HepG2 (cell line): ENCODE data around the gene BAHD1. TPM values are rescaled to one million over a fixed set of nuclear protein-coding genes. Genes with fewer than 3 reads are reported as not detected.
A peak's percentile ranks its signal among the peaks of the same experiment; 100 is the strongest.

Experiments used
- ATAC-seq: fragments of 200-7000 bp; cut with Tn5 transposase; 3 replicates; pipeline ENCODE4 v1.9.1; 2020; ENCODE audit warnings: mild to moderate bottlenecking, moderate library complexity
- BruUV-seq: library from RNA; stranded (reverse); fragments of 400-500 nt; replicated peaks from 2 replicates; lab custom pipeline; 2021; lab: Mats Ljungman, UMichigan
- CTCF ChIA-PET: fragments of 300-600 bp; formaldehyde crosslinking; extraction: SDS; loops from one replicate; lab custom pipeline; 2021; ENCODE audit warnings: low total read pairs, inconsistent platforms, low intra/inter-chr PET ratio; lab: Yijun Ruan, JAX
- POLR2A ChIA-PET: fragments of 350-600 bp; sonication (Branson Sonifier 250); formaldehyde crosslinking; loops from one replicate; lab custom pipeline; 2020; ENCODE audit warnings: antibody characterized with exemption, inconsistent platforms; lab: Yijun Ruan, JAX
- DNase-seq: peaks from one replicate; pipeline ENCODE4 v3.0.0-alpha.2; 2015; ENCODE audit warnings: low spot score
- FAIRE-seq: peaks from 3 replicates; lab custom pipeline; 2011; peaks lifted over from hg19 to GRCh38; lab: Jason Lieb, UNC
- H2AFZ ChIP-seq: one replicate; pipeline ENCODE4 v1.6.1; 2011; ENCODE audit warnings: low read length, inconsistent platforms
- H3K27ac ChIP-seq: fragments of 300-600 bp; 3 replicates; pipeline ENCODE4 v1.8.0; 2011; ENCODE audit warnings: mixed run types, mild to moderate bottlenecking, mixed read lengths, low read length, inconsistent platforms; ENCODE audit not compliant: insufficient read depth; ENCODE audit errors: extremely low read length
- H3K27me3 ChIP-seq, 2 experiments: fragments of 200-600 bp in 1 of 2; 2 replicates in 1 of 2; 3 replicates in 1 of 2; pipeline versions ENCODE4 v1.6.0 to v1.8.0; 2011; ENCODE audit warnings: low read length in 2 of 2, mild to moderate bottlenecking in 2 of 2, moderate library complexity in 2 of 2, inconsistent platforms in 1 of 2; ENCODE audit not compliant: insufficient read depth in 2 of 2, control insufficient read depth in 1 of 2
- H3K36me3 ChIP-seq, 2 experiments: fragments of 200-600 bp in 1 of 2; replicated peaks in 1 of 2; 2 replicates in 1 of 2; 3 replicates in 1 of 2; pipeline versions ENCODE4 v1.5.1 to v1.8.0; 2011; ENCODE audit warnings: low read length in 2 of 2, inconsistent platforms in 1 of 2; ENCODE audit not compliant: insufficient read depth in 2 of 2, control insufficient read depth in 1 of 2
- H3K4me1 ChIP-seq: 2 replicates; pipeline ENCODE4 v1.5.1; 2012; ENCODE audit warnings: low read length, inconsistent platforms; ENCODE audit not compliant: insufficient read depth
- H3K4me2 ChIP-seq: 2 replicates; pipeline ENCODE4 v1.6.0; 2011; ENCODE audit warnings: low read depth, low read length, inconsistent platforms
- H3K4me3 ChIP-seq, 3 experiments: fragments of 200-600 bp in 1 of 3; sonication (generic), shearing (Covaris generic) in 1 of 3; replicated peaks in 1 of 3; 2 replicates each; pipeline ENCODE4 v1.5.1; 2011 to 2016; ENCODE audit warnings: low read length in 3 of 3, inconsistent platforms in 2 of 3, low read depth in 2 of 3, mild to moderate bottlenecking in 2 of 3, control low read depth in 1 of 3, mixed read lengths in 1 of 3; ENCODE audit not compliant: insufficient read depth in 1 of 3
- H3K79me2 ChIP-seq: one replicate; pipeline ENCODE4 v1.6.1; 2011; ENCODE audit warnings: low read length, inconsistent platforms; ENCODE audit not compliant: insufficient read depth
- H3K9ac ChIP-seq: 2 replicates; pipeline ENCODE4 v1.6.0; 2011; ENCODE audit warnings: mild to moderate bottlenecking, low read depth, low read length, inconsistent platforms; ENCODE audit not compliant: insufficient read depth
- H3K9me3 ChIP-seq: 2 replicates; pipeline ENCODE4 v1.5.1; 2012; ENCODE audit warnings: mild to moderate bottlenecking, low read length
- H4K20me1 ChIP-seq: 2 replicates; pipeline ENCODE4 v1.6.0; 2011; ENCODE audit warnings: inconsistent platforms, mild to moderate bottlenecking, low read length, moderate library complexity; ENCODE audit not compliant: insufficient read depth
- EZH2 ChIP-seq: conservative IDR thresholded peaks from 2 replicates; pipeline ENCODE4 v1.6.1; 2012; ENCODE audit warnings: mild to moderate bottlenecking, low read depth, low read length, moderate library complexity
- KLF6 ChIP-seq: IDR thresholded peaks from 2 replicates; pipeline ENCODE4 v1.8.0; 2016; ENCODE audit warnings: missing biosample characterization, missing genetic modification reagents
- NFKB2 ChIP-seq: sonication (generic); formaldehyde crosslinking; IDR thresholded peaks from 2 replicates; pipeline ENCODE4 v1.4.0; 2020; ENCODE audit warnings: missing genetic modification reagents, borderline replicate concordance
- ZNF501 ChIP-seq: sonication (generic); formaldehyde crosslinking; IDR thresholded peaks from 2 replicates; pipeline ENCODE4 v1.5.1; 2020; ENCODE audit warnings: mild to moderate bottlenecking, moderate library complexity, missing genetic modification reagents
- ZNF782 ChIP-seq: sonication (generic); formaldehyde crosslinking; IDR thresholded peaks from 2 replicates; pipeline ENCODE4 v1.4.0; 2020; ENCODE audit warnings: missing genetic modification reagents, mild to moderate bottlenecking, borderline replicate concordance
- WGBS: methylation state at CpG from one replicate; pipeline ENCODE4 v1.1.6; 2017; ENCODE audit warnings: low lambda C conversion rate; 5-methylcytosine and 5-hydroxymethylcytosine counted together
- in situ Hi-C: cut with HindIII; loops from 2 replicates; pipeline ENCODE4 v1.10.0; 2017; ENCODE audit warnings: low pct_unique_long_range_greater_than_20kb; ENCODE audit not compliant: extremely low pct_ligation_motif_present
- intact Hi-C: fragments of 100-400 bp; cut with micrococcal nuclease; formaldehyde crosslinking; loops from one replicate; pipeline ENCODE4 v1.10.0; 2022; ENCODE audit not compliant: unreplicated experiment
- polyA plus RNA-seq, 8 experiments: library from polyadenylated mRNA; depleted of rRNA in 3 of 8; stranded (reverse) in 7 of 8; unstranded in 1 of 8; fragments of >200 nt; fragmentation: Illumina TruSeq in 4 of 8; extraction: Trizol in 4 of 8; gene quantifications; 2 replicates each; pipeline versions ENCODE4 v1.2.1 to v1.2.3, GENCODE V29; 2011 to 2016; ENCODE audit warnings: low read depth in 4 of 8, missing spikeins in 1 of 8, mixed read lengths in 1 of 8; ENCODE audit not compliant: insufficient read depth in 1 of 8
- total RNA-seq, 5 experiments: library from RNA; depleted of rRNA; stranded (reverse); fragments of >200 nt; fragmentation: Illumina TruSeq; extraction: Trizol; gene quantifications; 2 replicates each; pipeline ENCODE4 v1.2.3, GENCODE V29; 2016; ENCODE audit warnings: low read depth in 1 of 5

Gene BAHD1
- total and polyA plus RNA-seq, 2 of the 13 experiments (the other 11 are each of a cell fraction or from before 2014, with no cell fraction given), result 3.3 to 8.7 TPM

GRCh38 chr15:40437752-40438687, 2.7 kb upstream of the BAHD1 start:
- Histone ChIP-seq H3K4me3 (no peak overlapping the region), H3K27me3 (peaks cover 5 to 54% of the 10 kb centered on the region in 2 experiments; a peak in 4 of 5 replicates), H3K4me1 (peaks cover 65% of the 10 kb centered on the region), H4K20me1 (peaks cover 6% of the 10 kb centered on the region; the same call in 1 of the 2 replicates), H2AFZ (no peak overlapping the region), H3K9me3 (no peaks in the 10 kb centered on the region), H3K4me2 (peak overlapping the region; percentile 96; the same call in 1 of the 2 replicates), H3K79me2 (peaks cover 9% of the 10 kb centered on the region), H3K9ac (no peak overlapping the region), H3K36me3 (no peaks in the 10 kb centered on the region), H3K27ac (no peak overlapping the region)
- in situ Hi-C loops (no loop called here), intact Hi-C loops (no loop called here)
- TF ChIP-seq KLF6 (CRISPR knock-in tag) (no peak), ZNF501 (no peak), NFKB2 (CRISPR knock-in tag) (no peak), EZH2 (0 out of 2 replicates have a peak, but pooled peaks have one; percentile 30)
- CTCF ChIA-PET, result interaction anchor here (1.2 kb wide), 1 partner anchor 163 kb away, joined by 3 read pairs; no protein-coding TSS in a partner anchor
- no TSS peak for BruUV-seq
- ATAC-seq (no peak), DNase-seq (no peak), FAIRE-seq (no peak)
- WGBS, result 20% methylated on average over 17 of the region's 21 CpGs
- POLR2A ChIA-PET, result interaction anchor here (2.7 kb wide), 1 partner anchor 33 kb away, joined by 15 read pairs; the partner anchor contains the start of gene IVD

- Histone ChIP-seq H3K9me3 (no peaks in the 10 kb centered on the region), H4K20me1 (peaks cover 11% of the 10 kb centered on the region; the same call in 1 of the 2 replicates), H3K79me2 (peaks cover 16% of the 10 kb centered on the region), H2AFZ (no peak overlapping the region), H3K27me3 (peaks cover 5 to 54% of the 10 kb centered on the region in 2 experiments; a peak in 4 of 5 replicates), H3K36me3 (no peaks in the 10 kb centered on the region), H3K9ac (no peak overlapping the region), H3K27ac (no peak overlapping the region), H3K4me3 (peak overlapping the region in 2 of 3 experiments; percentile 2 to 77; a peak in 2 of 6 replicates), H3K4me1 (peaks cover 72% of the 10 kb centered on the region), H3K4me2 (peak overlapping the region; percentile 96)
- CTCF ChIA-PET, result interaction anchor here (1.2 kb wide), 1 partner anchor 164 kb away, joined by 3 read pairs; no protein-coding TSS in a partner anchor
- POLR2A ChIA-PET, result interaction anchor here (2.7 kb wide), 1 partner anchor 33 kb away, joined by 15 read pairs; the partner anchor contains the start of gene IVD
- BruUV-seq, result no TSS peak
- no peak for TF ChIP-seq ZNF782
- DNase-seq, result no peak
- no peak for FAIRE-seq
- 0 out of 3 replicates have a peak, but pooled peaks have one; percentile 2 for ATAC-seq
- in situ Hi-C loops, result no loop called here
- intact Hi-C loops, result no loop called here
- WGBS, result 16% methylated on average over 12 of the region's 12 CpGs
Measured at GRCh38 chr15:40438712-40439111, 2.0 kb upstream of the BAHD1 start.
